ENCODE results near the gene MEA1. TPM values are rescaled to one million over a fixed set of nuclear protein-coding genes. Genes with fewer than 3 reads are reported as not detected.

MEA1 gene
- total and polyA plus RNA-seq, 2 of the 4 experiments (the other 2 are of a cell fraction), result 116 to 126 TPM

GRCh38 chr6:43038727-43039126 lies 25.0 kb upstream of the MEA1 start:
- no peak overlapping the region for H3K4me3 ChIP-seq (ENCODE audit: insufficient read depth, low read depth, low read length)
- DNase-seq (no peak), ATAC-seq (ENCODE audit: low read depth) (no peak)
- H3K4me1 ChIP-seq (ENCODE audit: control insufficient read depth, insufficient read depth, low read length), result no peaks in the 10 kb centered on the region
- H4K20me1 ChIP-seq (ENCODE audit: insufficient read depth, low read length), result 0 out of 2 replicates have a peak, but pooled peaks cover 3% of the 10 kb centered on the region
- no peak overlapping the region for H2AK5ac ChIP-seq (ENCODE audit: low read depth, low read length)
- H2BK20ac ChIP-seq (ENCODE audit: low read depth, low read length), result no peak overlapping the region
- intact Hi-C loops (cut with micrococcal nuclease) (no loop called here), dilution Hi-C loops (cut with HindIII; ENCODE audit: low sequenced_read_pairs, unreplicated experiment) (no loop called here), in situ Hi-C loops (cut with MboI; ENCODE audit: low sequenced_read_pairs) (no loop called here)
- H2BK15ac ChIP-seq (ENCODE audit: low read depth, low read length), result no peak overlapping the region
- no peaks in the 10 kb centered on the region for H3K9me3 ChIP-seq (ENCODE audit: control insufficient read depth, insufficient read depth, low read length)
- no peaks in the 10 kb centered on the region for H3K9me1 ChIP-seq (ENCODE audit: insufficient read depth, low read length)
- no peak overlapping the region for H3K18ac ChIP-seq (ENCODE audit: low read depth, low read length)
- BruUV-seq (replicated peaks), result no TSS peak
- no peak for TF ChIP-seq BHLHE40 (IDR thresholded peaks at IDR 0.05; ENCODE audit: low read depth, low read length)
- TF ChIP-seq CHD1 (IDR thresholded peaks at IDR 0.05; ENCODE audit: low read depth, low read length), result no peak
- no peak for TF ChIP-seq MAZ (IDR thresholded peaks at IDR 0.05; ENCODE audit: borderline replicate concordance, low read depth, low read length)
- TF ChIP-seq FOS (IDR thresholded peaks at IDR 0.05; ENCODE audit: low read depth, low read length), result no peak
- TF ChIP-seq CEBPB (IDR thresholded peaks at IDR 0.05; ENCODE audit: low read depth, low read length), result no peak
- TF ChIP-seq SMC3 (IDR thresholded peaks at IDR 0.05; ENCODE audit: low read depth, low read length), result no peak
- no peak for TF ChIP-seq MXI1 (IDR thresholded peaks at IDR 0.05; ENCODE audit: borderline replicate concordance, low read depth, low read length)
- TF ChIP-seq RCOR1 (IDR thresholded peaks at IDR 0.05; ENCODE audit: insufficient replicate concordance, low read length), result no peak
- TF ChIP-seq RAD21 (IDR thresholded peaks at IDR 0.05; ENCODE audit: low read length), result no peak
- no peak for TF ChIP-seq POLR2A (IDR thresholded peaks at IDR 0.05; ENCODE audit: low read depth, low read length)
- H3K27ac ChIP-seq (ENCODE audit: insufficient read depth, low read length), result no peak overlapping the region
- no peak overlapping the region for H3K4ac ChIP-seq (ENCODE audit: low read depth, low read length)
- H4K8ac ChIP-seq (ENCODE audit: low read depth in 2 of 2, low read length in 2 of 2), result no peak overlapping the region
- H3K79me1 ChIP-seq (ENCODE audit: low read depth in 1 of 2, low read length in 2 of 2), result peaks cover 7 to 9% of the 10 kb centered on the region in 2 experiments; a peak in 2 of 4 replicates
- no peak overlapping the region for H4K91ac ChIP-seq (ENCODE audit: insufficient read depth, low read depth, low read length)
- H3K23ac ChIP-seq (ENCODE audit: low read depth, low read length), result no peak overlapping the region
- H3K27me3 ChIP-seq (ENCODE audit: control insufficient read depth, insufficient read depth, low read length), result no peaks in the 10 kb centered on the region
- H4K5ac ChIP-seq (ENCODE audit: low read depth, low read length), result no peak overlapping the region
- no peak overlapping the region for H3K14ac ChIP-seq (replicated peaks; ENCODE audit: low read depth, low read length)
- ChIA-PET POLR2A (ENCODE audit: unreplicated experiment) (no interaction called here), CTCF (no interaction called here)
- peaks cover 67% of the 10 kb centered on the region for H3K36me3 ChIP-seq (ENCODE audit: control insufficient read depth, insufficient read depth, low read length)
- H3K9ac ChIP-seq (ENCODE audit: low read depth, low read length), result no peak overlapping the region
- no peak overlapping the region for H3K56ac ChIP-seq (ENCODE audit: extremely low read depth, insufficient read depth, low read length)
- 96% methylated on average over 9 of the region's 9 CpGs; no CpG with 5 or more reads in 1 of the 2 experiments for WGBS, 2 experiments (ENCODE audit: extremely low coverage in 2 of 2, insufficient read length in 1 of 2)
- no peak overlapping the region for H2BK5ac ChIP-seq (ENCODE audit: low read depth, low read length, poor library complexity, severe bottlenecking)
- H2BK120ac ChIP-seq (ENCODE audit: low read depth, low read length), result no peak overlapping the region
- no peak overlapping the region for H3K4me2 ChIP-seq (ENCODE audit: low read depth, low read length)
- H2AFZ ChIP-seq (replicated peaks; ENCODE audit: low read length, poor library complexity), result no peak overlapping the region
- no peak overlapping the region for H2AK9ac ChIP-seq (replicated peaks; ENCODE audit: low read depth, low read length, poor library complexity)

All from IMR-90 (cell line).